Endothelial cell of umbilical vein (primary cell): ENCODE results near the gene NAP1L4.

ENCODE experiments used
- CTCF ChIP-seq, 2 donors: IDR thresholded peaks; 1 replicate in 1 of 2; 2 replicates in 1 of 2; pipeline ENCODE4 v1.5.1; 2011; ENCODE audit warnings: low read length in 2 of 2, mild to moderate bottlenecking in 2 of 2, moderate library complexity in 2 of 2, control low read depth in 1 of 2, inconsistent platforms in 1 of 2, low read depth in 1 of 2; ENCODE audit not compliant: insufficient read depth in 1 of 2; ENCODE audit errors: extremely low read depth in 1 of 2
- EZH2 ChIP-seq: IDR thresholded peaks from 2 replicates; pipeline ENCODE4 v1.6.1; 2012; ENCODE audit warnings: borderline replicate concordance, low read depth, mild to moderate bottlenecking, moderate library complexity, low read length, inconsistent platforms; ENCODE audit not compliant: severe bottlenecking
- JUN ChIP-seq: IDR thresholded peaks from 2 replicates; pipeline ENCODE4 v1.6.1; 2011; ENCODE audit warnings: borderline replicate concordance, low read depth; ENCODE audit not compliant: insufficient read length, insufficient read depth
- MAX ChIP-seq: IDR thresholded peaks from 2 replicates; pipeline ENCODE4 v1.6.1; 2011; ENCODE audit not compliant: insufficient read depth, insufficient read length
- POLR2A ChIP-seq: IDR thresholded peaks from 2 replicates; pipeline ENCODE4 v1.6.1; 2012; ENCODE audit warnings: low read depth, mild to moderate bottlenecking, control low read depth, low read length
- POLR2AphosphoS5 ChIP-seq: IDR thresholded peaks from 2 replicates; pipeline ENCODE4 v1.6.1; 2012; ENCODE audit warnings: low read depth, mild to moderate bottlenecking, control low read depth, low read length, moderate library complexity; ENCODE audit not compliant: insufficient read depth

- TF ChIP-seq MAX (no peak), POLR2A (no peak), CTCF (IDR thresholded peaks at IDR 0.05; ENCODE audit: extremely low read depth in 1 of 2, insufficient read depth in 1 of 2, low read depth in 1 of 2, low read length in 2 of 2) (no peak), EZH2 (no peak), POLR2AphosphoS5 (no peak), JUN (no peak)
Measured at GRCh38 chr11:2919837-2920236, 72.3 kb downstream of the NAP1L4 start.
